MM.1S (cell line): ENCODE results near the gene ROCK2.

Source experiments
- EZH2 ChIP-seq: fragments of 300-600 bp; sonication (generic); optimal IDR thresholded peaks from 2 replicates; pipeline ENCODE3; 2017; ENCODE audit warnings: low read depth, mild to moderate bottlenecking, antibody characterized with exemption, low read length, mixed read lengths
- EZH2phosphoT487 ChIP-seq: fragments of 300-600 bp; sonication (generic); IDR thresholded peaks from 2 replicates; pipeline ENCODE4 v1.6.1; 2018; ENCODE audit warnings: antibody characterized with exemption, low read length
- TF ChIP-seq, protein P1 (sequence below): fragments of 300-600 bp; sonication (generic); IDR thresholded peaks from 2 replicates; pipeline ENCODE4 v1.5.1; 2016; ENCODE audit warnings: antibody characterized with exemption, low read length, mixed read lengths

GRCh38 chr2:11250400-11251196, 93.8 kb downstream of the ROCK2 start:
- TF ChIP-seq, protein P1, sequence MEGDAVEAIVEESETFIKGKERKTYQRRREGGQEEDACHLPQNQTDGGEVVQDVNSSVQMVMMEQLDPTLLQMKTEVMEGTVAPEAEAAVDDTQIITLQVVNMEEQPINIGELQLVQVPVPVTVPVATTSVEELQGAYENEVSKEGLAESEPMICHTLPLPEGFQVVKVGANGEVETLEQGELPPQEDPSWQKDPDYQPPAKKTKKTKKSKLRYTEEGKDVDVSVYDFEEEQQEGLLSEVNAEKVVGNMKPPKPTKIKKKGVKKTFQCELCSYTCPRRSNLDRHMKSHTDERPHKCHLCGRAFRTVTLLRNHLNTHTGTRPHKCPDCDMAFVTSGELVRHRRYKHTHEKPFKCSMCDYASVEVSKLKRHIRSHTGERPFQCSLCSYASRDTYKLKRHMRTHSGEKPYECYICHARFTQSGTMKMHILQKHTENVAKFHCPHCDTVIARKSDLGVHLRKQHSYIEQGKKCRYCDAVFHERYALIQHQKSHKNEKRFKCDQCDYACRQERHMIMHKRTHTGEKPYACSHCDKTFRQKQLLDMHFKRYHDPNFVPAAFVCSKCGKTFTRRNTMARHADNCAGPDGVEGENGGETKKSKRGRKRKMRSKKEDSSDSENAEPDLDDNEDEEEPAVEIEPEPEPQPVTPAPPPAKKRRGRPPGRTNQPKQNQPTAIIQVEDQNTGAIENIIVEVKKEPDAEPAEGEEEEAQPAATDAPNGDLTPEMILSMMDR, result no peak
- TF ChIP-seq EZH2 (no peak), EZH2phosphoT487 (no peak)
